Measurements from ENCODE around the gene TOM1L1. TPM values are rescaled to one million over a fixed set of nuclear protein-coding genes. Genes with fewer than 3 reads are reported as not detected.
A peak's percentile ranks its signal among the peaks of the same experiment; 100 is the strongest.

Gene TOM1L1, protein sequence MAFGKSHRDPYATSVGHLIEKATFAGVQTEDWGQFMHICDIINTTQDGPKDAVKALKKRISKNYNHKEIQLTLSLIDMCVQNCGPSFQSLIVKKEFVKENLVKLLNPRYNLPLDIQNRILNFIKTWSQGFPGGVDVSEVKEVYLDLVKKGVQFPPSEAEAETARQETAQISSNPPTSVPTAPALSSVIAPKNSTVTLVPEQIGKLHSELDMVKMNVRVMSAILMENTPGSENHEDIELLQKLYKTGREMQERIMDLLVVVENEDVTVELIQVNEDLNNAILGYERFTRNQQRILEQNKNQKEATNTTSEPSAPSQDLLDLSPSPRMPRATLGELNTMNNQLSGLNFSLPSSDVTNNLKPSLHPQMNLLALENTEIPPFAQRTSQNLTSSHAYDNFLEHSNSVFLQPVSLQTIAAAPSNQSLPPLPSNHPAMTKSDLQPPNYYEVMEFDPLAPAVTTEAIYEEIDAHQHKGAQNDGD
- total RNA-seq (2021) = 55.4 and 60.1 TPM in 2 replicates
- Bru-seq, nascent RNA = percentile 85 among the genes with signal in this experiment
- percentile 84 among the genes with signal in this experiment for BruChase-seq, experiment 1, labeled RNA remaining after a 2-hour chase
- BruChase-seq, experiment 2, labeled RNA remaining after a 6-hour chase = percentile 81 among the genes with signal in this experiment
- long read RNA-seq, transcript TOM1L1-220 (10 exons, 1,849 nt) = minor isoform, 19 of 167 reads
- long read RNA-seq, transcript TOM1L1-221 (16 exons, 2,507 nt) = major isoform, 35 of 167 reads
- long read RNA-seq, partial matches to known transcripts = 10 of 167 reads
- long read RNA-seq, other reads (novel, unspliced or antisense) = 96 of 167 reads

DNA sequence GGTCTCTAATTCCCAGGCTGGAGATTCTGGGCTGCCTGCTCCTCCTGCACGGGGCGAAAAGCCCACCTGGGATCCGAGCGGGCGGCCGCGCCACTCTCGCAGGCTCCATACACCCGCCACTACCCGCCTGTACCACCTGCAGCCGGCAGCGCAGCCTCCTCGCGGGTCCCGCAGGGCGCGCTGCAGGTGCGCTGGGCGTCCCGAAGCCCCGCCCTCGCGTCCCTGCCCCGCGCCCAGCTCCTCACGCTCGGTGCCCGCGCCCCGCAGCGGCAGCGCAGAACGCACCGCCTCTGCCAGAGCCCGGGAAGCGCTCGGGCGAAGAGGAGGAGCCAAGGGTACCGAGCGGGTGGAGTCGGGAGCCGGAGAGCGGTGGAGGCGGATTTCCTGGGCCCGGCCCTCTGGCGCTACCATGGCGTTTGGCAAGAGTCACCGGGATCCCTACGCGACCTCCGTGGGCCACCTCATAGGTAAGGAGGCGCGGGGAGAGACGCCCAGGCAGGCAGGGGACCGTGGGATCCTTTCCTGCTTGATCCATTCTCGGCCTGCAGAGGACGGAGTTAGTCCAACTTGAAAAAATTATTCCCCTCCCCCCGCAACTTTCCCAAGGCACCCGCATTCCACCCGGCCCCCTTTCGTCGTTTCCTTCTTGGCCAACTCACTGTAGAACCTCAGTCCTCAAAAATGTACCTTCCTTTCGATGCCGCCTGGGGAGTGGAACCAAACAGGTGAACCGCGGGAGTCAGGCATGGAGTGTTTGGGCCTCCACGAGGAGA lies at the start of gene TOM1L1:
Gene TOM1L1 (plus strand): TSS at position 396 of the 773 bp plus-strand sequence. CDS start 14 bp downstream, at position 410.
- BruUV-seq (replicated peaks) = no TSS peak
- intact Hi-C loops (cut with micrococcal nuclease; ENCODE audit: unreplicated experiment) = no loop called here
- Histone ChIP-seq H3K4me1 (ENCODE audit: insufficient read depth, low read length, poor library complexity, severe bottlenecking) (peaks cover 9% of the 10 kb centered on the region), H3K27me3 (replicated peaks; ENCODE audit: insufficient read depth, low read depth, low read length, poor library complexity) (no peaks in the 10 kb centered on the region), H3K36me3 (ENCODE audit: insufficient read depth, low read length, poor library complexity, severe bottlenecking) (peaks cover 5% of the 10 kb centered on the region), H3K27ac (ENCODE audit: low read depth, low read length, poor library complexity, severe bottlenecking) (peak within 1 kb of the TSS; percentile 75), H3K9me3 (ENCODE audit: low read depth, low read length, poor library complexity, severe bottlenecking) (no peaks in the 10 kb centered on the region), H3K4me3 (ENCODE audit: low read depth, low read length, poor library complexity, severe bottlenecking) (peak within 1 kb of the TSS; percentile 74)
- DNase-seq (ENCODE audit: low spot score) = peak; percentile 91
- TF ChIP-seq, protein P1, sequence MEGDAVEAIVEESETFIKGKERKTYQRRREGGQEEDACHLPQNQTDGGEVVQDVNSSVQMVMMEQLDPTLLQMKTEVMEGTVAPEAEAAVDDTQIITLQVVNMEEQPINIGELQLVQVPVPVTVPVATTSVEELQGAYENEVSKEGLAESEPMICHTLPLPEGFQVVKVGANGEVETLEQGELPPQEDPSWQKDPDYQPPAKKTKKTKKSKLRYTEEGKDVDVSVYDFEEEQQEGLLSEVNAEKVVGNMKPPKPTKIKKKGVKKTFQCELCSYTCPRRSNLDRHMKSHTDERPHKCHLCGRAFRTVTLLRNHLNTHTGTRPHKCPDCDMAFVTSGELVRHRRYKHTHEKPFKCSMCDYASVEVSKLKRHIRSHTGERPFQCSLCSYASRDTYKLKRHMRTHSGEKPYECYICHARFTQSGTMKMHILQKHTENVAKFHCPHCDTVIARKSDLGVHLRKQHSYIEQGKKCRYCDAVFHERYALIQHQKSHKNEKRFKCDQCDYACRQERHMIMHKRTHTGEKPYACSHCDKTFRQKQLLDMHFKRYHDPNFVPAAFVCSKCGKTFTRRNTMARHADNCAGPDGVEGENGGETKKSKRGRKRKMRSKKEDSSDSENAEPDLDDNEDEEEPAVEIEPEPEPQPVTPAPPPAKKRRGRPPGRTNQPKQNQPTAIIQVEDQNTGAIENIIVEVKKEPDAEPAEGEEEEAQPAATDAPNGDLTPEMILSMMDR (conservative IDR thresholded peaks at IDR 0.05; ENCODE audit: low read depth, low read length) = no peak
- TF ChIP-seq EZH2 (IDR thresholded peaks at IDR 0.05; ENCODE audit: borderline replicate concordance, low read depth, low read length, poor library complexity, severe bottlenecking) = no peak
- ChIA-PET POLR2A (ENCODE audit: low non-redundant PET) (no interaction called here), CTCF (no interaction called here)

DNA sequence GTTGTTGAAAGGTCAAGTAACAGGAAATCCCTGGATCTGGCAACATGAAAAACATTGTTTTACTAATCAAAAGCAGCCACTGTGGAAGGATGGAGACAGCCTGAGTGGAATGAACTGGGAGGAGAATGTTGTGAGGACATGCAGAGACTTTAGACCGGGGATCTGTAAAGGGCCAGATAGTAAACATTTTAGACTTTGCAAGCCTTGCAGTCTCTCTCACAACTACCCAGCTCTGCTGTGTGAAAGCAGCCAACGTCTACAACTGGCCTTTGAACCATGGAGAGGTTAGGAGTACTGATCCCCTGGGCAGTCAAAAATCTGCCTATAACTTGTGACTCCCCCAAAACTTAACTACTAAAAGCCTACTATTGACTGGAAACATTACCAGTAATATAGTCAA lies 41.5 kb upstream of the TOM1L1 start:
- no peak overlapping the region for H3K4me3 ChIP-seq (ENCODE audit: low read depth, low read length, poor library complexity, severe bottlenecking)
- H3K27ac ChIP-seq (ENCODE audit: low read depth, low read length, poor library complexity, severe bottlenecking) = no peak overlapping the region
- ChIA-PET CTCF (no interaction called here), POLR2A (ENCODE audit: low non-redundant PET) (no interaction called here)
- intact Hi-C loops (cut with micrococcal nuclease; ENCODE audit: unreplicated experiment) = no loop called here
- no peak for DNase-seq (ENCODE audit: low spot score)
- no peaks in the 10 kb centered on the region for H3K36me3 ChIP-seq (ENCODE audit: insufficient read depth, low read length, poor library complexity, severe bottlenecking)
- H3K9me3 ChIP-seq (ENCODE audit: low read depth, low read length, poor library complexity, severe bottlenecking) = no peaks in the 10 kb centered on the region
- BruUV-seq (replicated peaks) = no TSS peak
- H3K27me3 ChIP-seq (replicated peaks; ENCODE audit: insufficient read depth, low read depth, low read length, poor library complexity) = no peaks in the 10 kb centered on the region
- peaks cover 9% of the 10 kb centered on the region for H3K4me1 ChIP-seq (ENCODE audit: insufficient read depth, low read length, poor library complexity, severe bottlenecking)
- TF ChIP-seq EZH2 (IDR thresholded peaks at IDR 0.05; ENCODE audit: borderline replicate concordance, low read depth, low read length, poor library complexity, severe bottlenecking) = no peak
- TF ChIP-seq, protein P1 (conservative IDR thresholded peaks at IDR 0.05; ENCODE audit: low read depth, low read length) = no peak

Measured in A673 (cell line).